Fibroblast of pulmonary artery (primary cell): ENCODE data around the gene PRKAR2A.
"Not testable (repeated sequence)": the region's sequence is repeated elsewhere in the genome, so short reads cannot be mapped to it uniquely, and the experiment has no call there.

ENCODE experiments used
- DNase-seq: peaks from one replicate; pipeline ENCODE4 v3.0.0-alpha.2; 2010; ENCODE audit warnings: low read depth
- H3K4me3 ChIP-seq: replicated peaks from 2 replicates; pipeline ENCODE4 v1.5.1; 2011; ENCODE audit warnings: low read depth, mild to moderate bottlenecking, control low read depth, low read length, moderate library complexity
- CTCF ChIP-seq: IDR thresholded peaks from 2 replicates; pipeline ENCODE4 v1.5.1; 2011; ENCODE audit warnings: mild to moderate bottlenecking, control low read depth, low read length, inconsistent platforms; ENCODE audit errors: missing control alignments

PRKAR2A gene

GRCh38 chr3:48776854-48777253 is 70.8 kb downstream of the PRKAR2A start:
- H3K4me3 ChIP-seq, result no peak overlapping the region
- no peak for DNase-seq
- TF ChIP-seq CTCF, result no peak

GRCh38 chr3:48770192-48770502 is 77.5 kb downstream of the PRKAR2A start:
- H3K4me3 ChIP-seq, result no peak overlapping the region
- no peak for DNase-seq
- TF ChIP-seq CTCF, result no peak

- no peak overlapping the region for H3K4me3 ChIP-seq
- peak; percentile 25 for TF ChIP-seq CTCF
- DNase-seq, result peak; percentile 15
Observed at GRCh38 chr3:48765376-48765775, 82.3 kb downstream of the PRKAR2A start.

GRCh38 chr3:48762816-48763215 is 84.9 kb downstream of the PRKAR2A start:
- no peak for DNase-seq
- no peak overlapping the region for H3K4me3 ChIP-seq
- TF ChIP-seq CTCF, result no peak

GRCh38 chr3:48759991-48760540 is 87.6 kb downstream of the PRKAR2A start:
- DNase-seq, H3K4me3 ChIP-seq: not testable (repeated sequence)

- H3K4me3 ChIP-seq, DNase-seq: not testable (repeated sequence)
Observed at GRCh38 chr3:48759531-48759930, 88.1 kb downstream of the PRKAR2A start.

GRCh38 chr3:48759071-48759470 is 88.6 kb downstream of the PRKAR2A start:
- no peak for DNase-seq

GRCh38 chr3:48756640-48757039 is 91.0 kb downstream of the PRKAR2A start:
- TF ChIP-seq CTCF, result no peak
- H3K4me3 ChIP-seq, result no peak overlapping the region
- no peak for DNase-seq

More at GRCh38 chr3:48759071-48759470, 88.6 kb downstream of the PRKAR2A start:
- no peak for TF ChIP-seq CTCF
- H3K4me3 ChIP-seq, result no peak overlapping the region
